H1 (cell line): ENCODE results near the gene PAQR9. TPM values are rescaled to one million over a fixed set of nuclear protein-coding genes. Genes with fewer than 3 reads are reported as not detected.

Experiments
- CTCF ChIA-PET: fragments of 300-600 bp; sonication (Branson Sonifier 250); formaldehyde crosslinking; loops from one replicate; lab custom pipeline; 2021; ENCODE audit not compliant: partially characterized antibody; lab: Charles Lee
- POLR2A ChIA-PET: fragments of 300-600 bp; sonication (Branson Sonifier 250); formaldehyde crosslinking; loops from one replicate; lab custom pipeline; 2021; ENCODE audit warnings: inconsistent platforms; ENCODE audit not compliant: partially characterized antibody; lab: Charles Lee
- DNase-seq, 2 experiments: peaks; one replicate each; pipeline versions ENCODE4 v3.0.0 to v3.0.0-alpha.2; 2010 to 2022; ENCODE audit warnings: low spot score in 2 of 2, low read depth in 1 of 2, mixed read lengths in 1 of 2
- FAIRE-seq: peaks from 2 replicates; lab custom pipeline; 2011; peaks lifted over from hg19 to GRCh38; lab: Jason Lieb, UNC
- H2AFZ ChIP-seq: 2 replicates; pipeline ENCODE4 v1.8.1; 2012; ENCODE audit warnings: low read length, inconsistent platforms
- H2AK5ac ChIP-seq: 2 replicates; pipeline ENCODE4 v1.6.1; 2013; ENCODE audit warnings: low read depth, low read length
- H2BK120ac ChIP-seq: replicated peaks from 2 replicates; pipeline ENCODE3; 2013; ENCODE audit warnings: low read depth, low read length, inconsistent platforms
- H2BK12ac ChIP-seq: 2 replicates; pipeline ENCODE4 v1.6.1; 2013; ENCODE audit warnings: low read depth, low read length
- H2BK15ac ChIP-seq: 2 replicates; pipeline ENCODE4 v1.6.1; 2013; ENCODE audit warnings: low read length
- H2BK20ac ChIP-seq: 2 replicates; pipeline ENCODE4 v1.6.1; 2013; ENCODE audit warnings: low read length
- H2BK5ac ChIP-seq: 2 replicates; pipeline ENCODE4 v1.6.1; 2013; ENCODE audit warnings: low read depth, low read length
- H3K14ac ChIP-seq: 2 replicates; pipeline ENCODE4 v1.6.1; 2013; ENCODE audit warnings: inconsistent platforms; ENCODE audit not compliant: insufficient read length
- H3K18ac ChIP-seq: 2 replicates; pipeline ENCODE4 v1.6.1; 2013; ENCODE audit warnings: low read length; ENCODE audit errors: extremely low read depth
- H3K23ac ChIP-seq: 2 replicates; pipeline ENCODE4 v1.6.1; 2013; ENCODE audit warnings: inconsistent platforms; ENCODE audit not compliant: insufficient read length
- H3K23me2 ChIP-seq: 2 replicates; pipeline ENCODE4 v1.6.1; 2013; ENCODE audit warnings: low read depth, low read length
- H3K27ac ChIP-seq: 2 replicates; pipeline ENCODE4 v1.6.1; 2011; ENCODE audit warnings: low read depth, low read length, inconsistent platforms
- H3K27me3 ChIP-seq, 4 experiments: replicated peaks in 1 of 4; 1 replicate in 1 of 4; 2 replicates in 3 of 4; pipeline versions ENCODE4 v1.6.1 to v1.8.1; 2011 to 2013; ENCODE audit warnings: low read length in 3 of 4, mild to moderate bottlenecking in 3 of 4, inconsistent platforms in 2 of 4, mixed read lengths in 2 of 4, moderate library complexity in 1 of 4; ENCODE audit not compliant: control insufficient read depth in 3 of 4, insufficient read depth in 3 of 4; ENCODE audit errors: extremely low read depth in 1 of 4
- H3K36me3 ChIP-seq, 4 experiments: 2 replicates each; pipeline versions ENCODE4 v1.6.1 to v1.8.1; 2011 to 2013; ENCODE audit warnings: mild to moderate bottlenecking in 4 of 4, low read length in 3 of 4, moderate library complexity in 2 of 4, control low read depth in 1 of 4, inconsistent platforms in 1 of 4; ENCODE audit not compliant: insufficient read depth in 4 of 4, control insufficient read depth in 2 of 4
- H3K4ac ChIP-seq: replicated peaks from 2 replicates; pipeline ENCODE3; 2013; ENCODE audit warnings: low read length, low read depth, mixed read lengths, inconsistent platforms; ENCODE audit not compliant: insufficient read length
- H3K4me1 ChIP-seq, 4 experiments: replicated peaks in 1 of 4; 1 replicate in 1 of 4; 2 replicates in 3 of 4; pipeline versions ENCODE4 v1.6.1 to v1.8.1; 2011 to 2013; ENCODE audit warnings: low read length in 3 of 4, inconsistent platforms in 2 of 4, mixed read lengths in 1 of 4; ENCODE audit not compliant: insufficient read depth in 4 of 4, control insufficient read depth in 3 of 4
- H3K4me2 ChIP-seq, 2 experiments: 2 replicates each; pipeline versions ENCODE4 v1.6.1 to v1.8.1; 2011 to 2013; ENCODE audit warnings: low read depth in 2 of 2, low read length in 2 of 2, control low read depth in 1 of 2, inconsistent platforms in 1 of 2, mild to moderate bottlenecking in 1 of 2; ENCODE audit not compliant: insufficient read depth in 1 of 2
- H3K4me3 ChIP-seq, 4 experiments: fragments of 200-600, 300-600 bp in 1 of 4; sonication (generic), shearing (Covaris generic), sonication (Bioruptor Twin) in 1 of 4; 2 replicates each; pipeline versions ENCODE4 v1.5.1 to v1.8.1; 2011 to 2016; ENCODE audit warnings: low read length in 4 of 4, low read depth in 3 of 4, control low read depth in 2 of 4, inconsistent platforms in 2 of 4, mild to moderate bottlenecking in 2 of 4, mixed read lengths in 1 of 4, moderate library complexity in 1 of 4; ENCODE audit not compliant: insufficient read depth in 2 of 4; ENCODE audit errors: extremely low read depth in 1 of 4
- H3K56ac ChIP-seq: replicated peaks from 2 replicates; pipeline ENCODE3; 2013; ENCODE audit warnings: low read depth, mild to moderate bottlenecking, mixed read lengths, low read length, inconsistent platforms; ENCODE audit not compliant: insufficient read length
- H3K79me1 ChIP-seq: 2 replicates; pipeline ENCODE4 v1.6.1; 2013; ENCODE audit warnings: low read depth, low read length, control low read depth
- H3K79me2 ChIP-seq, 2 experiments: 2 replicates each; pipeline versions ENCODE4 v1.6.1 to v1.8.1; 2012 to 2013; ENCODE audit warnings: low read length in 2 of 2, mild to moderate bottlenecking in 2 of 2, inconsistent platforms in 1 of 2; ENCODE audit not compliant: insufficient read depth in 2 of 2, control insufficient read depth in 1 of 2
- H3K9ac ChIP-seq, 4 experiments: replicated peaks in 1 of 4; 1 replicate in 1 of 4; 2 replicates in 3 of 4; pipeline versions ENCODE4 v1.6.1 to v1.8.1; 2011 to 2013; ENCODE audit warnings: low read depth in 3 of 4, low read length in 3 of 4, control low read depth in 2 of 4, mild to moderate bottlenecking in 2 of 4, moderate library complexity in 2 of 4, inconsistent platforms in 1 of 4; ENCODE audit errors: extremely low read depth in 1 of 4
- H3K9me3 ChIP-seq, 2 experiments: 2 replicates each; pipeline versions ENCODE4 v1.6.1 to v1.8.1; 2012 to 2013; ENCODE audit warnings: mild to moderate bottlenecking in 2 of 2, moderate library complexity in 2 of 2, control low read depth in 1 of 2, inconsistent platforms in 1 of 2, low read depth in 1 of 2, low read length in 1 of 2, mixed read lengths in 1 of 2; ENCODE audit not compliant: insufficient read depth in 2 of 2
- H4K20me1 ChIP-seq, 2 experiments: replicated peaks in 1 of 2; 2 replicates each; pipeline versions ENCODE3 to v1.8.1; 2011 to 2013; ENCODE audit warnings: inconsistent platforms in 2 of 2, low read length in 2 of 2, mild to moderate bottlenecking in 1 of 2; ENCODE audit not compliant: insufficient read depth in 2 of 2, control insufficient read depth in 1 of 2
- H4K5ac ChIP-seq: 2 replicates; pipeline ENCODE4 v1.6.1; 2013; ENCODE audit warnings: low read length, low read depth, mixed read lengths, inconsistent platforms; ENCODE audit not compliant: insufficient read length
- H4K8ac ChIP-seq: 2 replicates; pipeline ENCODE4 v1.8.0; 2013; ENCODE audit warnings: mild to moderate bottlenecking, moderate library complexity, low read length, inconsistent platforms; ENCODE audit not compliant: insufficient read depth; ENCODE audit errors: extremely low read depth
- H4K91ac ChIP-seq: replicated peaks from 2 replicates; pipeline ENCODE3; 2013; ENCODE audit warnings: low read length, mixed read lengths, inconsistent platforms; ENCODE audit not compliant: insufficient read length
- ASH2L ChIP-seq: fragments of 200-600, 300-600 bp; sonication (generic); IDR thresholded peaks from one replicate; pipeline ENCODE4 v1.7.1; 2017; ENCODE audit warnings: low read length
- CREB1 ChIP-seq: IDR thresholded peaks from 2 replicates; pipeline ENCODE4 v1.6.1; 2012; ENCODE audit warnings: inconsistent platforms
- EZH2 ChIP-seq: fragments of 200-600 bp; sonication (generic); IDR thresholded peaks from 2 replicates; pipeline ENCODE4 v1.7.1; 2012; ENCODE audit warnings: low read depth, mild to moderate bottlenecking, moderate library complexity, low read length, inconsistent platforms; ENCODE audit not compliant: severe bottlenecking
- HDAC2 ChIP-seq, 2 experiments: fragments of 300-600 bp in 1 of 2; sonication (generic) in 1 of 2; IDR thresholded peaks; 2 replicates each; pipeline ENCODE4 v1.6.1; 2011 to 2012; ENCODE audit warnings: low read depth in 2 of 2, low read length in 2 of 2, mild to moderate bottlenecking in 2 of 2, moderate library complexity in 2 of 2, borderline replicate concordance in 1 of 2, inconsistent platforms in 1 of 2
- KDM4A ChIP-seq: IDR thresholded peaks from one replicate; pipeline ENCODE4 v1.7.1; 2012; ENCODE audit warnings: low read depth, mild to moderate bottlenecking, moderate library complexity, low read length, inconsistent platforms; ENCODE audit not compliant: severe bottlenecking
- PHF8 ChIP-seq: fragments of 200-600 bp; sonication (generic); conservative IDR thresholded peaks from 2 replicates; pipeline ENCODE4 v1.7.1; 2012; ENCODE audit warnings: low read depth, mild to moderate bottlenecking, inconsistent platforms, low read length, moderate library complexity
- RNF2 ChIP-seq: fragments of 200-900, 300-1000 bp; sonication (generic); IDR thresholded peaks from 2 replicates; pipeline ENCODE4 v1.7.1; 2016; ENCODE audit warnings: borderline replicate concordance, low read depth, mild to moderate bottlenecking, antibody characterized with exemption, low read length; ENCODE audit not compliant: poor library complexity, severe bottlenecking; ENCODE audit errors: missing control alignments
- YY1 ChIP-seq: IDR thresholded peaks from 2 replicates; pipeline ENCODE4 v1.6.1; 2011; ENCODE audit warnings: low read depth, mild to moderate bottlenecking, low read length
- WGBS, 2 experiments: shearing (Covaris generic) in 1 of 2; methylation state at CpG; one replicate each; pipeline versions ENCODE4 v1.1.6 to v1.1.7; 2013 to 2015; ENCODE audit warnings: low lambda C conversion rate in 2 of 2, mixed read lengths in 2 of 2, inconsistent platforms in 1 of 2, low coverage in 1 of 2, missing lambda C conversion rate in 1 of 2; ENCODE audit not compliant: insufficient replicate concordance in 2 of 2, insufficient coverage in 1 of 2, insufficient read length in 1 of 2; ENCODE audit errors: extremely low coverage in 1 of 2, missing lambda C conversion rate in 1 of 2; 5-methylcytosine and 5-hydroxymethylcytosine counted together
- polyA plus RNA-seq, 7 experiments: library from polyadenylated mRNA; depleted of rRNA in 3 of 7; stranded (reverse) in 5 of 7; unstranded in 2 of 7; fragments of >200 nt in 5 of 7; fragments of 200-250 nt in 2 of 7; gene quantifications; 1 replicate in 5 of 7; 2 replicates in 1 of 7; 4 replicates in 1 of 7; pipeline versions ENCODE4 v1.2.1 to v1.2.3, GENCODE V29; 2011 to 2013; ENCODE audit warnings: missing spikeins in 2 of 7, mixed read lengths in 2 of 7
- total RNA-seq: library from RNA; stranded (reverse); fragmentation: NEBNext Ultra II Directional; extraction: Animal tissue kit (Norgen Biotek cat#: 25700); gene quantifications from 2 replicates; pipeline ENCODE4 v1.2.1, GENCODE V29; 2021
- TF ChIP-seq, protein P1 (sequence below): IDR thresholded peaks from 2 replicates; pipeline ENCODE4 v1.6.1; 2012; ENCODE audit warnings: inconsistent platforms

Gene PAQR9
- total and polyA plus RNA-seq, 2 of the 8 experiments (the other 6 are each of a cell fraction or from before 2014, with no cell fraction given), result 2.6 to 5.2 TPM

DNA sequence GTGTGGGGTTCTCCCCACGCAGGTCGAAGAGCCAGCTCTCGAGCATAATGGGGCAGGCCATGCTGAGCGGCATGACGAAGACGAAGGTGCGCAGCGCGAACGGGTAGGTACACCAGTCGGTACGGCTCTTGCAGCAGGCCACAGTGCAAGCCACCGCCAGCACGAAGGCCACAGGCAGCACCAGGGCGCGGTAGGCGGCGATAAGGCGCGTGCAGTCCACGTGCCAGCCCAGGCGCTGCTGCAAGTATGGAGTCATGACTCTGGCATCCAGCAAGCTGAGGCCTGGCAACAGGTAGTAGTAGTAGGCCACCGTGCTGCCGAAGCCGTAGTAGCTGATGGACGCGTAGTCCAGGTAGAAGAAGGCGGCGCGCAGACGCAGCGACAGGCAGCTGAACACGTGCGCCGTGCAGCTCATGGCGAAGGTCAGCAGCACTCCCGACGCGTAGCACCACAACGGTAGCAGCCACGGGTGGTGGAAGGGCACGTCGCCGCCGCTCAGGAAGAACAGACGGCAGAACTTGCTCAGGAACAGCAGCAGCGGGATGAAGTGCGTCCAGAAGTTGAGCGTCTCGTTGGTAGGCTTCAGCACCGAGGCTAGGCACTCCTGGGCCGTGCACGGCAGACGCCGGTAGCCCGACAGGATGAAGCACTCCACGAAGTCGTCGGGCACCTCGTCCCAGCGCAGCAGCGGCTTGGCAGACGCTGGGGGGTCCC lies 797 bp downstream of the PAQR9 start:
- Histone ChIP-seq H2BK15ac (peak overlapping the region; percentile 97; the same call in 1 of the 2 replicates), H3K9ac (peak overlapping the region in 2 of 4 experiments; percentile 57 to 60; a peak in 4 of 7 replicates), H3K79me2 (no peaks in the 10 kb centered on the region), H2BK5ac (peak overlapping the region; percentile 10; the same call in 1 of the 2 replicates), H3K4me1 (peaks cover 0 to 10% (median 6%) of the 10 kb centered on the region in 4 experiments; a peak in 5 of 7 replicates), H3K23me2 (peaks cover 10% of the 10 kb centered on the region), H4K20me1 (no peaks in the 10 kb centered on the region), H3K79me1 (no peaks in the 10 kb centered on the region), H2BK12ac (peak overlapping the region; percentile 97; the same call in 1 of the 2 replicates), H2AK5ac (no peak overlapping the region), H3K14ac (no peak overlapping the region), H4K8ac (peak overlapping the region; percentile 54), H3K4ac (peak overlapping the region; percentile 17), H2BK20ac (peak overlapping the region; percentile 2; the same call in 1 of the 2 replicates), H2AFZ (peak overlapping the region; percentile 90), H3K36me3 (no peaks in the 10 kb centered on the region), H3K4me2 (peak overlapping the region; percentile 89 to 95), H3K4me3 (peak overlapping the region; percentile 75 to 92 (median 84)), H3K27ac (no peak overlapping the region), H3K56ac (no peak overlapping the region), H3K9me3 (peaks cover 0 to 7% of the 10 kb centered on the region in 2 experiments; a peak in 1 of 4 replicates), H3K27me3 (peaks cover 5 to 29% (median 23%) of the 10 kb centered on the region in 4 experiments), H4K5ac (peak overlapping the region; percentile 36), H3K18ac (peak overlapping the region; percentile 86), H4K91ac (peak overlapping the region; percentile 88), H2BK120ac (peak overlapping the region; percentile 5), H3K23ac (no peak overlapping the region)
- CTCF ChIA-PET, result interaction anchor here (0.7 to 2.9 kb wide), 6 partner anchors 12 to 24 kb away, joined by 3 to 12 read pairs (median 8); no protein-coding TSS in a partner anchor
- DNase-seq (peak in 1 of 2 experiments; percentile 77), FAIRE-seq (no peak)
- 53% methylated on average over 63 of the region's 63 CpGs; no CpG with 5 or more reads in 1 of the 2 experiments for WGBS, 2 experiments
- POLR2A ChIA-PET, result interaction anchor here (1.2 to 4.2 kb wide), 4 partner anchors 11 to 74 kb away, joined by 4 to 25 read pairs (median 10); partner anchors contain the start of genes PCOLCE2 and U2SURP
- TF ChIP-seq HDAC2 (IDR thresholded peaks at IDR 0.05; ENCODE audit: borderline replicate concordance in 1 of 2, low read depth in 2 of 2, low read length in 2 of 2) (peak in 1 of 2 experiments; percentile 51; a peak in 1 of 4 replicates), KDM4A (peak; percentile 76), CREB1 (no peak), RNF2 (peak; percentile 62), YY1 (no peak), PHF8 (peak; percentile 7; the same call in 1 of the 2 replicates), EZH2 (peak; percentile 43), ASH2L (peak; percentile 13)
- TF ChIP-seq, protein P1, sequence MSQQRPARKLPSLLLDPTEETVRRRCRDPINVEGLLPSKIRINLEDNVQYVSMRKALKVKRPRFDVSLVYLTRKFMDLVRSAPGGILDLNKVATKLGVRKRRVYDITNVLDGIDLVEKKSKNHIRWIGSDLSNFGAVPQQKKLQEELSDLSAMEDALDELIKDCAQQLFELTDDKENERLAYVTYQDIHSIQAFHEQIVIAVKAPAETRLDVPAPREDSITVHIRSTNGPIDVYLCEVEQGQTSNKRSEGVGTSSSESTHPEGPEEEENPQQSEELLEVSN, result peak; percentile 95
